ENCODE data around the gene SLC48A1. TPM values are rescaled to one million over a fixed set of nuclear protein-coding genes. Genes with fewer than 3 reads are reported as not detected.

SLC48A1 gene
- total RNA-seq, 2 donors from 2014 or later = 39.0 to 52.5 TPM

- H3K4me3 ChIP-seq = no peak overlapping the region
- intact Hi-C loops (cut with DNase I) = loop anchor here (5.0 kb wide), 1 partner anchor 34 kb away; no protein-coding TSS in a partner anchor
- 88% methylated on average over 9 of the region's 9 CpGs for WGBS
- H3K9me3 ChIP-seq = no peaks in the 10 kb centered on the region
- H3K27me3 ChIP-seq (replicated peaks; ENCODE audit: insufficient read depth) = no peaks in the 10 kb centered on the region
- H3K4me1 ChIP-seq (replicated peaks) = no peaks in the 10 kb centered on the region
- no peak overlapping the region for H3K27ac ChIP-seq
- no peaks in the 10 kb centered on the region for H3K36me3 ChIP-seq
- DNase-seq (ENCODE audit: low spot score) = no peak
- no peak for TF ChIP-seq POLR2AphosphoS5 (IDR thresholded peaks at IDR 0.05)
- TF ChIP-seq CTCF (IDR thresholded peaks at IDR 0.05) = no peak
- TF ChIP-seq POLR2A (IDR thresholded peaks at IDR 0.05) = no peak
Observed at GRCh38 chr12:47743311-47743860, 29.7 kb upstream of the SLC48A1 start.

- peak; percentile 85 for DNase-seq (ENCODE audit: low spot score)
- no peak overlapping the region for H3K4me3 ChIP-seq
- H3K27me3 ChIP-seq (replicated peaks; ENCODE audit: insufficient read depth) = no peaks in the 10 kb centered on the region
- H3K27ac ChIP-seq = no peak overlapping the region
- 54% methylated on average over 10 of the region's 10 CpGs for WGBS
- no peaks in the 10 kb centered on the region for H3K36me3 ChIP-seq
- intact Hi-C loops (cut with DNase I) = loop anchor here (5.0 kb wide), 1 partner anchor 33 kb away; no protein-coding TSS in a partner anchor
- H3K9me3 ChIP-seq = no peaks in the 10 kb centered on the region
- TF ChIP-seq POLR2AphosphoS5 (IDR thresholded peaks at IDR 0.05) = peak; percentile 55
- no peak for TF ChIP-seq POLR2A (IDR thresholded peaks at IDR 0.05)
- TF ChIP-seq CTCF (IDR thresholded peaks at IDR 0.05) = peak in 3 of 4 experiments; percentile 70 to 90 (median 88)
- no peaks in the 10 kb centered on the region for H3K4me1 ChIP-seq (replicated peaks)
Observed at GRCh38 chr12:47744005-47744651, 28.9 kb upstream of the SLC48A1 start.

GRCh38 chr12:47744778-47745436 lies 28.1 kb upstream of the SLC48A1 start:
- TF ChIP-seq CTCF (IDR thresholded peaks at IDR 0.05) = no peak
- TF ChIP-seq POLR2AphosphoS5 (IDR thresholded peaks at IDR 0.05) = no peak
- no peak for TF ChIP-seq POLR2A (IDR thresholded peaks at IDR 0.05)
- intact Hi-C loops (cut with DNase I) = loop anchor here (5.0 kb wide), 1 partner anchor 32 kb away; no protein-coding TSS in a partner anchor
- no peaks in the 10 kb centered on the region for H3K4me1 ChIP-seq (replicated peaks)
- H3K4me3 ChIP-seq = no peak overlapping the region
- no peak for DNase-seq (ENCODE audit: low spot score)
- H3K27me3 ChIP-seq (replicated peaks; ENCODE audit: insufficient read depth) = no peaks in the 10 kb centered on the region
- H3K36me3 ChIP-seq = no peaks in the 10 kb centered on the region
- H3K27ac ChIP-seq = no peak overlapping the region
- H3K9me3 ChIP-seq = no peaks in the 10 kb centered on the region
- 78% methylated on average over 8 of the region's 8 CpGs for WGBS

GRCh38 chr12:47745485-47746041 lies 27.5 kb upstream of the SLC48A1 start:
- no peak overlapping the region for H3K4me3 ChIP-seq
- 73% methylated on average over 16 of the region's 16 CpGs for WGBS
- H3K4me1 ChIP-seq (replicated peaks) = no peaks in the 10 kb centered on the region
- no peaks in the 10 kb centered on the region for H3K9me3 ChIP-seq
- TF ChIP-seq CTCF (IDR thresholded peaks at IDR 0.05) (no peak), POLR2A (IDR thresholded peaks at IDR 0.05) (no peak), POLR2AphosphoS5 (IDR thresholded peaks at IDR 0.05) (no peak)
- no peak overlapping the region for H3K27ac ChIP-seq
- intact Hi-C loops (cut with DNase I) = no loop called here
- H3K27me3 ChIP-seq (replicated peaks; ENCODE audit: insufficient read depth) = no peaks in the 10 kb centered on the region
- DNase-seq (ENCODE audit: low spot score) = no peak
- H3K36me3 ChIP-seq = no peaks in the 10 kb centered on the region

Data from prostate gland (tissue), 2 donors.